ENCODE results near the gene NRCAM. TPM values are rescaled to one million over a fixed set of nuclear protein-coding genes. Genes with fewer than 3 reads are reported as not detected.
A peak's percentile ranks its signal among the peaks of the same experiment; 100 is the strongest.

Gene NRCAM
- total RNA-seq, 1 donor = 1.3 TPM

GRCh38 chr7:108321359-108321758 is 134.9 kb downstream of the NRCAM start:
- DNase-seq (ENCODE audit: low read depth) = no peak
- no peak overlapping the region for H3K4me3 ChIP-seq (ENCODE audit: low read depth, low read length)
- TF ChIP-seq CTCF (IDR thresholded peaks at IDR 0.05; ENCODE audit: insufficient read depth, low read depth, low read length) = no peak

- no peak for TF ChIP-seq CTCF (IDR thresholded peaks at IDR 0.05; ENCODE audit: insufficient read depth, low read depth, low read length)
- DNase-seq (ENCODE audit: low read depth) = no peak
- H3K4me3 ChIP-seq (ENCODE audit: low read depth, low read length) = no peak overlapping the region
Observed at GRCh38 chr7:108316708-108317107, 139.5 kb downstream of the NRCAM start.

- no peak for TF ChIP-seq CTCF (IDR thresholded peaks at IDR 0.05; ENCODE audit: insufficient read depth, low read depth, low read length)
- no peak for DNase-seq (ENCODE audit: low read depth)
- no peak overlapping the region for H3K4me3 ChIP-seq (ENCODE audit: low read depth, low read length)
Observed at GRCh38 chr7:108314551-108314950, 141.7 kb downstream of the NRCAM start.

- H3K4me3 ChIP-seq (ENCODE audit: low read depth, low read length) = no peak overlapping the region
- no peak for TF ChIP-seq CTCF (IDR thresholded peaks at IDR 0.05; ENCODE audit: insufficient read depth, low read depth, low read length)
- DNase-seq (ENCODE audit: low read depth) = no peak
Observed at GRCh38 chr7:108314049-108314448, 142.2 kb downstream of the NRCAM start.

GRCh38 chr7:108313086-108313485 is 143.2 kb downstream of the NRCAM start:
- no peak for DNase-seq (ENCODE audit: low read depth)
- TF ChIP-seq CTCF (IDR thresholded peaks at IDR 0.05; ENCODE audit: insufficient read depth, low read depth, low read length) = no peak
- H3K4me3 ChIP-seq (ENCODE audit: low read depth, low read length) = no peak overlapping the region

GRCh38 chr7:108311446-108312168 is 144.6 kb downstream of the NRCAM start:
- no peak for TF ChIP-seq CTCF (IDR thresholded peaks at IDR 0.05; ENCODE audit: insufficient read depth, low read depth, low read length)
- DNase-seq (ENCODE audit: low read depth) = no peak

GRCh38 chr7:108310351-108310750 is 145.9 kb downstream of the NRCAM start:
- peak; percentile 12 for DNase-seq (ENCODE audit: low read depth)
- TF ChIP-seq CTCF (IDR thresholded peaks at IDR 0.05; ENCODE audit: insufficient read depth, low read depth, low read length) = no peak
- H3K4me3 ChIP-seq (ENCODE audit: low read depth, low read length) = no peak overlapping the region

More at GRCh38 chr7:108311446-108312168, 144.6 kb downstream of the NRCAM start:
- no peak overlapping the region for H3K4me3 ChIP-seq (ENCODE audit: low read depth, low read length)
